Kidney (tissue), 14 donors: ENCODE measurements around the gene KDM1A. TPM values are rescaled to one million over a fixed set of nuclear protein-coding genes. Genes with fewer than 3 reads are reported as not detected.

Source experiments
- DNase-seq, 5 donors: peaks; one replicate each; pipeline ENCODE4 v3.0.0-alpha.2; 2013 to 2020
- FAIRE-seq: peaks from 2 replicates; lab custom pipeline; 2012; peaks lifted over from hg19 to GRCh38; lab: Jason Lieb, UNC
- H3K27ac ChIP-seq, 2 donors: one replicate each; pipeline ENCODE4 v1.7.0; 2013; ENCODE audit warnings: low read depth in 2 of 2, low read length in 2 of 2, inconsistent platforms in 1 of 2
- H3K27me3 ChIP-seq: one replicate; pipeline ENCODE4 v1.7.1; 2013; ENCODE audit warnings: low read length, inconsistent platforms; ENCODE audit not compliant: control insufficient read depth, insufficient read depth
- H3K36me3 ChIP-seq, 3 donors: one replicate each; pipeline versions ENCODE4 v1.7.0 to v1.7.1; 2013; ENCODE audit warnings: low read length in 3 of 3, control low read depth in 1 of 3, inconsistent platforms in 1 of 3; ENCODE audit not compliant: insufficient read depth in 3 of 3, control insufficient read depth in 2 of 3
- H3K4me1 ChIP-seq, 3 donors: one replicate each; pipeline versions ENCODE4 v1.7.0 to v1.7.1; 2013; ENCODE audit warnings: low read length in 3 of 3, inconsistent platforms in 1 of 3, low read depth in 1 of 3; ENCODE audit not compliant: control insufficient read depth in 2 of 3, insufficient read depth in 2 of 3
- H3K4me3 ChIP-seq, 3 donors: one replicate each; pipeline versions ENCODE4 v1.7.0 to v1.8.1; 2013; ENCODE audit warnings: low read length in 3 of 3, control low read depth in 1 of 3, inconsistent platforms in 1 of 3
- H3K9ac ChIP-seq, 3 donors: one replicate each; pipeline versions ENCODE4 v1.7.0 to v1.7.1; 2013; ENCODE audit warnings: low read length in 3 of 3, control low read depth in 1 of 3, inconsistent platforms in 1 of 3
- H3K9me3 ChIP-seq, 3 donors: one replicate each; pipeline versions ENCODE4 v1.7.0 to v1.7.1; 2013; ENCODE audit warnings: low read length in 3 of 3, control low read depth in 1 of 3, inconsistent platforms in 1 of 3; ENCODE audit not compliant: control insufficient read depth in 2 of 3, insufficient read depth in 1 of 3
- CTCF ChIP-seq: IDR thresholded peaks from 3 replicates; pipeline ENCODE4 v1.5.1; 2012; ENCODE audit warnings: mild to moderate bottlenecking, moderate library complexity, borderline replicate concordance; ENCODE audit not compliant: insufficient read depth; ENCODE audit errors: extremely low read depth
- intact Hi-C: fragments of 100-400 bp; cut with DNase I; formaldehyde crosslinking; loops from one replicate; pipeline ENCODE4 v1.11.1; 2022
- polyA plus RNA-seq: library from polyadenylated mRNA; stranded (reverse); fragments of 350-450 nt; fragmentation: Illumina TruSeq; extraction: RNeasy Lipid Tissue Mini Kit (QIAGEN cat#74804); gene quantifications from one replicate; pipeline ENCODE4 v1.2.3, GENCODE V29; 2014; ENCODE audit warnings: low read depth, low replicate concordance; ENCODE audit not compliant: insufficient read depth
- total RNA-seq: library from RNA; stranded (reverse); fragmentation: NEBNext Ultra II Directional; extraction: Animal tissue kit (Norgen Biotek cat#: 25700); gene quantifications from one replicate; pipeline ENCODE4 v1.2.1, GENCODE V29; 2021
- donor health status: control.
- donor health status: control.
- donor health status: control.
- donor health status: control.
- donor health status: control.
- donor health status: DM: yes; HTN: yes; CAD: no.
- donor health status: Normal renal cell carcinoma (clear cell type).

The KDM1A gene
- total and polyA plus RNA-seq, 2 donors from 2014 or later = 33.3 to 54.4 TPM

- Histone ChIP-seq H3K9ac (no peak overlapping the region), H3K27ac (no peak overlapping the region), H3K36me3 (peaks cover 10 to 50% (median 15%) of the 10 kb centered on the region in 3 donors), H3K4me3 (no peak overlapping the region), H3K27me3 (no peaks in the 10 kb centered on the region), H3K9me3 (no peaks in the 10 kb centered on the region), H3K4me1 (no peaks in the 10 kb centered on the region)
- no peak for TF ChIP-seq CTCF
- intact Hi-C loops = no loop called here
- no peak for FAIRE-seq
- no peak for DNase-seq
Observed at GRCh38 chr1:23065385-23065784, 46.1 kb downstream of the KDM1A start.

DNA sequence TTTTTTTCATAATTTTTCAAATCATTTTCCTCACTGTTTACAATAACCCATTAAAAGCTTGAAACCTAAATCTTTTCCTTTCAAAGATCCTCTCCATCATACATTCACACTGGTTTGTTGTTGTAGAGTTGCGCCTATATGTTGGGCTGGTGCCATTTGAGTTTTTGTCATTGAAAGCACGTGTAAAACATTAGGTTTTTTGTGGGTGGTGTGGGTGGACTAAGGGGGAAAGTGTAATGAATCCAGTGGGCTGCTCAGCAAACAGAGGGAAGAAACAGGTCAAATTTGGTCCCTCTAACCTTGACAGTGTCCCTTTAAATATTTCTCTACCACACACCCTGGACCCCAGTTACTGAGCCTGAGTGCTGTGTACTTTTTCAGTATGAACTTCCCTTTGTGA lies 46.8 kb downstream of the KDM1A start:
- FAIRE-seq = no peak

GRCh38 chr1:23069149-23069548 lies 49.9 kb downstream of the KDM1A start:
- FAIRE-seq (no peak), DNase-seq (no peak)
- intact Hi-C loops = no loop called here
- Histone ChIP-seq H3K9ac (no peak overlapping the region), H3K27me3 (no peaks in the 10 kb centered on the region), H3K27ac (no peak overlapping the region), H3K36me3 (peaks cover 10 to 53% (median 19%) of the 10 kb centered on the region in 3 donors), H3K9me3 (no peaks in the 10 kb centered on the region), H3K4me1 (no peaks in the 10 kb centered on the region), H3K4me3 (no peak overlapping the region)
- TF ChIP-seq CTCF = no peak

More for the DNA sequence above, 46.8 kb downstream of the KDM1A start:
- intact Hi-C loops = no loop called here
- H3K27ac ChIP-seq = no peak overlapping the region
- no peak for DNase-seq
- H3K9me3 ChIP-seq = no peaks in the 10 kb centered on the region
- H3K4me1 ChIP-seq = no peaks in the 10 kb centered on the region
- H3K36me3 ChIP-seq = peaks cover 10 to 53% (median 15%) of the 10 kb centered on the region in 3 donors
- no peak overlapping the region for H3K9ac ChIP-seq
- no peaks in the 10 kb centered on the region for H3K27me3 ChIP-seq
- no peak for TF ChIP-seq CTCF
- H3K4me3 ChIP-seq = no peak overlapping the region

- no peak for TF ChIP-seq CTCF
- DNase-seq (no peak), FAIRE-seq (no peak)
- Histone ChIP-seq H3K27me3 (no peaks in the 10 kb centered on the region), H3K27ac (no peak overlapping the region), H3K4me1 (no peaks in the 10 kb centered on the region), H3K4me3 (no peak overlapping the region), H3K9me3 (no peaks in the 10 kb centered on the region), H3K9ac (no peak overlapping the region), H3K36me3 (peaks cover 11 to 48% (median 16%) of the 10 kb centered on the region in 3 donors)
- intact Hi-C loops = no loop called here
Observed at GRCh38 chr1:23069675-23070074, 50.4 kb downstream of the KDM1A start.
